ENCODE measurements around the gene FDXR. TPM values are rescaled to one million over a fixed set of nuclear protein-coding genes. Genes with fewer than 3 reads are reported as not detected.
A peak's percentile ranks its signal among the peaks of the same experiment; 100 is the strongest.

The FDXR gene
- polyA plus RNA-seq, 2 of the 4 experiments (the other 2 are of a cell fraction) = 32.5 to 43.3 TPM

- no peak overlapping the region for H3K4me2 ChIP-seq
- no peak overlapping the region for H3K4me3 ChIP-seq
- DNase-seq (ENCODE audit: low read depth in 1 of 2, low spot score in 1 of 2) (no peak), FAIRE-seq (no peak), ATAC-seq (0 out of 6 replicates have a peak, but pooled peaks of 1 of the 2 experiments have one; percentile 18)
- CTCF ChIA-PET = interaction anchor here (1.1 to 53.6 kb wide), 4 partner anchors 10 to 43 kb away, joined by 4 to 1302 read pairs (median 104); partner anchors contain the start of genes FDXR and GRIN2C
- POLR2A ChIA-PET = no interaction called here
- H3K4me1 ChIP-seq = no peaks in the 10 kb centered on the region
- no peaks in the 10 kb centered on the region for H3K9me3 ChIP-seq
- TF ChIP-seq HOXA7 (CRISPR knock-in tag; IDR thresholded peaks at IDR 0.05) (no peak), JUN (IDR thresholded peaks at IDR 0.05) (no peak), FOSL2 (IDR thresholded peaks at IDR 0.05) (no peak), FOSL2 (CRISPR knock-in tag; IDR thresholded peaks at IDR 0.05) (no peak), ESRRA (IDR thresholded peaks at IDR 0.05; ENCODE audit: borderline replicate concordance, low read length) (no peak), CBX2 (IDR thresholded peaks at IDR 0.05; ENCODE audit: borderline replicate concordance, low read depth) (no peak), REST (IDR thresholded peaks at IDR 0.05) (no peak), SREBF2 (IDR thresholded peaks at IDR 0.05) (no peak), TP53 (CRISPR knock-in tag; IDR thresholded peaks at IDR 0.05) (no peak), MAFK (IDR thresholded peaks at IDR 0.05; ENCODE audit: partially characterized antibody) (no peak), EHMT2 (IDR thresholded peaks at IDR 0.05; ENCODE audit: low read depth) (no peak), RNF2 (IDR thresholded peaks at IDR 0.05; ENCODE audit: borderline replicate concordance, low read depth) (no peak), NPAS2 (CRISPR knock-in tag; IDR thresholded peaks at IDR 0.05; ENCODE audit: borderline replicate concordance) (no peak), PBX3 (IDR thresholded peaks at IDR 0.05) (no peak), JUNB (IDR thresholded peaks at IDR 0.05) (no peak), CBX8 (IDR thresholded peaks at IDR 0.05) (no peak), KDM5A (IDR thresholded peaks at IDR 0.05) (no peak), MYC (IDR thresholded peaks at IDR 0.05; ENCODE audit: borderline replicate concordance, low read length) (no peak), ZNF302 (CRISPR knock-in tag; IDR thresholded peaks at IDR 0.05) (no peak), ZSCAN20 (CRISPR knock-in tag; IDR thresholded peaks at IDR 0.05) (no peak)
- H3K27ac ChIP-seq = no peak overlapping the region
- WGBS (ENCODE audit: missing lambda C conversion rate) = 69% methylated on average over 5 of the region's 5 CpGs
Measured at GRCh38 chr17:74814453-74814852, 58.3 kb downstream of the FDXR start.

Other genes with a start within 250 kb of the FDXR start
- gene CD300E, start 249.3 kb downstream of the FDXR start, polyA plus RNA-seq (2011; rRNA removed) = not detected in 2 replicates
- gene CD300E, start 249.3 kb downstream of the FDXR start, polyA plus RNA-seq (2017; fragmentation: RNase III; extraction: RNeasy Plus Mini Kit Qiagen cat#74134 plus additional on column Dnase treatment) = not detected in 3 replicates
- gene CD300LF, start 160.1 kb downstream of the FDXR start, polyA plus RNA-seq (2011; rRNA removed) = not detected in 2 replicates
- not detected in 3 replicates for gene CD300LF, start 160.1 kb downstream of the FDXR start, polyA plus RNA-seq (2017; fragmentation: RNase III; extraction: RNeasy Plus Mini Kit Qiagen cat#74134 plus additional on column Dnase treatment)
- 15.8 and 18.7 TPM in 2 replicates for gene RAB37, start 135.7 kb downstream of the FDXR start, polyA plus RNA-seq (2011; rRNA removed)
- gene RAB37, start 135.7 kb downstream of the FDXR start, polyA plus RNA-seq (2017; fragmentation: RNase III; extraction: RNeasy Plus Mini Kit Qiagen cat#74134 plus additional on column Dnase treatment) = 1.1 to 2.8 TPM (median 2.4 TPM) in 3 replicates
- gene NHERF1, start 124.4 kb downstream of the FDXR start, polyA plus RNA-seq (2011; rRNA removed) = 50.2 and 51.5 TPM in 2 replicates
- 34.2 to 41.5 TPM (median 40.8 TPM) in 3 replicates for gene NHERF1, start 124.4 kb downstream of the FDXR start, polyA plus RNA-seq (2017; fragmentation: RNase III; extraction: RNeasy Plus Mini Kit Qiagen cat#74134 plus additional on column Dnase treatment)
- 42.9 and 43.4 TPM in 2 replicates for gene NAT9, start 96.6 kb downstream of the FDXR start, polyA plus RNA-seq (2011; rRNA removed)
- 63.7 to 74.3 TPM (median 71.4 TPM) in 3 replicates for gene NAT9, start 96.6 kb downstream of the FDXR start, polyA plus RNA-seq (2017; fragmentation: RNase III; extraction: RNeasy Plus Mini Kit Qiagen cat#74134 plus additional on column Dnase treatment)
- gene GRIN2C, start 13.1 kb downstream of the FDXR start, polyA plus RNA-seq (2011; rRNA removed) = 0.15 and 0.17 TPM in 2 replicates
- 0.28 to 0.77 TPM (median 0.40 TPM) in 3 replicates for gene GRIN2C, start 13.1 kb downstream of the FDXR start, polyA plus RNA-seq (2017; fragmentation: RNase III; extraction: RNeasy Plus Mini Kit Qiagen cat#74134 plus additional on column Dnase treatment)
- gene FADS6, start 20.6 kb upstream of the FDXR start, polyA plus RNA-seq (2011; rRNA removed) = not detected in 2 replicates
- gene FADS6, start 20.6 kb upstream of the FDXR start, polyA plus RNA-seq (2017; fragmentation: RNase III; extraction: RNeasy Plus Mini Kit Qiagen cat#74134 plus additional on column Dnase treatment) = 0.04 TPM in 1 of 3 replicates, not detected in the others
- gene USH1G, start 50.3 kb upstream of the FDXR start, polyA plus RNA-seq (2011; rRNA removed) = 0.05 and 0.12 TPM in 2 replicates
- 0.04 to 0.09 TPM (median 0.07 TPM) in 3 replicates for gene USH1G, start 50.3 kb upstream of the FDXR start, polyA plus RNA-seq (2017; fragmentation: RNase III; extraction: RNeasy Plus Mini Kit Qiagen cat#74134 plus additional on column Dnase treatment)
- gene OTOP2, start 51.3 kb upstream of the FDXR start, polyA plus RNA-seq (2011; rRNA removed) = 0.06 and 0.11 TPM in 2 replicates
- 0.08 TPM in 1 of 3 replicates, not detected in the others for gene OTOP2, start 51.3 kb upstream of the FDXR start, polyA plus RNA-seq (2017; fragmentation: RNase III; extraction: RNeasy Plus Mini Kit Qiagen cat#74134 plus additional on column Dnase treatment)
- not detected in 2 replicates for gene OTOP3, start 62.9 kb upstream of the FDXR start, polyA plus RNA-seq (2011; rRNA removed)
- not detected in 3 replicates for gene OTOP3, start 62.9 kb upstream of the FDXR start, polyA plus RNA-seq (2017; fragmentation: RNase III; extraction: RNeasy Plus Mini Kit Qiagen cat#74134 plus additional on column Dnase treatment)
- gene HID1, start 99.8 kb upstream of the FDXR start, polyA plus RNA-seq (2011; rRNA removed) = 11.7 and 15.2 TPM in 2 replicates
- 3.7 to 6.2 TPM (median 5.2 TPM) in 3 replicates for gene HID1, start 99.8 kb upstream of the FDXR start, polyA plus RNA-seq (2017; fragmentation: RNase III; extraction: RNeasy Plus Mini Kit Qiagen cat#74134 plus additional on column Dnase treatment)
- 18.0 and 18.5 TPM in 2 replicates for gene CDR2L, start 114.6 kb upstream of the FDXR start, polyA plus RNA-seq (2011; rRNA removed)
- gene CDR2L, start 114.6 kb upstream of the FDXR start, polyA plus RNA-seq (2017; fragmentation: RNase III; extraction: RNeasy Plus Mini Kit Qiagen cat#74134 plus additional on column Dnase treatment) = 26.9 to 34.0 TPM (median 30.0 TPM) in 3 replicates
- gene MRPL58, start 139.7 kb upstream of the FDXR start, polyA plus RNA-seq (2011; rRNA removed) = 86.4 and 127 TPM in 2 replicates
- 89.4 to 105 TPM (median 95.3 TPM) in 3 replicates for gene MRPL58, start 139.7 kb upstream of the FDXR start, polyA plus RNA-seq (2017; fragmentation: RNase III; extraction: RNeasy Plus Mini Kit Qiagen cat#74134 plus additional on column Dnase treatment)
- 314 and 333 TPM in 2 replicates for gene ATP5PD, start 174.0 kb upstream of the FDXR start, polyA plus RNA-seq (2011; rRNA removed)
- gene ATP5PD, start 174.0 kb upstream of the FDXR start, polyA plus RNA-seq (2017; fragmentation: RNase III; extraction: RNeasy Plus Mini Kit Qiagen cat#74134 plus additional on column Dnase treatment) = 429 to 463 TPM (median 440 TPM) in 3 replicates
- gene KCTD2, start 174.2 kb upstream of the FDXR start, polyA plus RNA-seq (2011; rRNA removed) = 31.3 and 34.1 TPM in 2 replicates
- gene KCTD2, start 174.2 kb upstream of the FDXR start, polyA plus RNA-seq (2017; fragmentation: RNase III; extraction: RNeasy Plus Mini Kit Qiagen cat#74134 plus additional on column Dnase treatment) = 16.3 to 18.8 TPM (median 18.6 TPM) in 3 replicates
- gene SLC16A5, start 215.0 kb upstream of the FDXR start, polyA plus RNA-seq (2011; rRNA removed) = 19.0 and 20.1 TPM in 2 replicates
- gene SLC16A5, start 215.0 kb upstream of the FDXR start, polyA plus RNA-seq (2017; fragmentation: RNase III; extraction: RNeasy Plus Mini Kit Qiagen cat#74134 plus additional on column Dnase treatment) = 19.5 to 27.6 TPM (median 27.2 TPM) in 3 replicates
- 8.5 and 9.5 TPM in 2 replicates for gene ARMC7, start 237.0 kb upstream of the FDXR start, polyA plus RNA-seq (2011; rRNA removed)
- gene ARMC7, start 237.0 kb upstream of the FDXR start, polyA plus RNA-seq (2017; fragmentation: RNase III; extraction: RNeasy Plus Mini Kit Qiagen cat#74134 plus additional on column Dnase treatment) = 11.3 to 13.1 TPM (median 12.6 TPM) in 3 replicates